Raji (cell line): ENCODE results near the gene MRPL24.

Source experiments
- POLR2A ChIP-seq: IDR thresholded peaks from 2 replicates; pipeline ENCODE4 v1.6.1; 2011; ENCODE audit warnings: low read depth, low read length, control low read depth; ENCODE audit not compliant: insufficient read depth

Gene MRPL24

DNA sequence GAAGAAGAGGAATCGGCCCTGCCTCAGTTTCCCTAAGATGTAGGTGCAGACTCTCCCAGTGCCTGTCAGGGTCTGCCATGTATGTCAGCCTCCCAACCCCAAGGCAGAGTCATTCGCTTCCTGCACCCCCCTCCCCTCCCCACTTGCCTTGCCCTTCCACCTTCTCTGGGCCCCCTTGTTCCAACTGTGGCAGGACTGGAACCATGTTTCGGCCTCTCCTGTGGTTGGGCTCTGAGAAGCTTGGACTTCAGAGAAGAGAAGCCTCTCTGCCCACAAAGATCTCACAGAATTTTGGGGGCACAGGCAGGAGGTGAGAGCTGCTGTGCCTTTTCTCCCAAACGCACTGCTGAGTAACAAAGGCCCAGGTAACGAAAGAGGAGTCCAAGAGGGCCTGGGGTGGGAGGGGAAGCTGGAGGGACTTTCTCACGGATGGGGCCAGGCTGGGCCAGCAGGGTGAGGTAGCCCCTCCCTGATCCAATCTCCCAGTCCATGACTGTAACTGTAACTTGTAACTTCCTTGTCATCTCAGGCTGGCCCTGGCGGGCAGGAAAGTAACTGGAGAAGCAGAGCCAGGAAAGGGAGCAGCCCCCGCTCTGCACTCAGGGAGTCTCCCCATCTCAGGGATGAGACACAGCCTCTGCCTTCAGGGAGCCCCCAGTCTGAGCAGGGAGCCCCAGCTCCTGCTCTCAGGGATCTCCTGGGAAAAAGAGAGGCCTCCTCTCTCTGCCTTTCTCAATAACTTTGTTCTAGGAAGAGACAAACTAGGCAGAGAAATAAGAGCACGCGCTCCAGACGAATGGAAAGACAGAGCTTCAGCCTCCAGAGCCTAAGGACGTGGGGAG lies 46.8 kb downstream of the MRPL24 start:
- no peak for TF ChIP-seq POLR2A

DNA sequence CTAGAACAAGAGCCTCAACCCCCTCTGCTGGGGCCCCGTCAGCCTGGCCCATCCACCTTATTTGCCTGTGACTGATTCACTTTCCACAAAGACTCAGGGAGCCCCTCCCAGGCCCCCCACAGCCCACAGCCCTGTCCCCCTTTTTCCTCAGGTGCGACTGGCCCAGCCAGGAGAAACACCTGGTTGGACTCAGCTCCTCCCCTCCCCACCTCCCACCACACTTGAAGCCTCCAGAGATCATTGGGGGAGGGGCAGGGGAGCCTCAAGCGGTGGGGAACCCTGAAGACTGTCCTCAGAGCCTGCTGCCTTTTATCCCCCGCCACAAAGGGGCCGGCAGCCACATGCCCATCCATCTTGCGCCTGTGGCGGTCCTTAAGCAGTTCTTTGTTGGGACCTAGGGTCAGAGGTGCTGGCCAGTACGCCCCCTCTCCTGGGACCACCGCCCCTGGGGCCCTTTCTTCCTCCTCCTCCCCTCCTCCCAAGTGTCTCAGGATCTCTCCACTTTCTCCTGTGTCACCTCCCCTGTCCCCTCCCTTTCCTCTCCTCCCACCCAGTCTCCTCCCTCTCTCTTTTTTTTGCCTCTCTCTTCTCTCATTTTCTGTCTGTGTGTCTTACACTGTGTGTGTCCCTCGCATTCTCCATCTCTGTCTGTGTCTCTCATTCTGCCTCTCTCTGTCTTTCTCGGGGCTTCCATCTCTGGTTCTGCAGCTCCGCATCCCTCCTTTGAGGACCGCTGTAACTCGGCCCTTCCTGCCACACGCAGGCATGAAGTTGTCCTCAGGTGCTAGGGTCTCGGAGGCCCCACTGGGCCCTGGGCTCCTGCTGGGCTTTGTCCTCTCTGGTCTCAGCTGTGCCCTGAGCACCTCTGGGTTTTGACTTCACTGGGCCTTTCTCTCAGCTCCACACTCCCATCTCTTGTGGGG lies 47.7 kb downstream of the MRPL24 start:
- TF ChIP-seq POLR2A = no peak

DNA sequence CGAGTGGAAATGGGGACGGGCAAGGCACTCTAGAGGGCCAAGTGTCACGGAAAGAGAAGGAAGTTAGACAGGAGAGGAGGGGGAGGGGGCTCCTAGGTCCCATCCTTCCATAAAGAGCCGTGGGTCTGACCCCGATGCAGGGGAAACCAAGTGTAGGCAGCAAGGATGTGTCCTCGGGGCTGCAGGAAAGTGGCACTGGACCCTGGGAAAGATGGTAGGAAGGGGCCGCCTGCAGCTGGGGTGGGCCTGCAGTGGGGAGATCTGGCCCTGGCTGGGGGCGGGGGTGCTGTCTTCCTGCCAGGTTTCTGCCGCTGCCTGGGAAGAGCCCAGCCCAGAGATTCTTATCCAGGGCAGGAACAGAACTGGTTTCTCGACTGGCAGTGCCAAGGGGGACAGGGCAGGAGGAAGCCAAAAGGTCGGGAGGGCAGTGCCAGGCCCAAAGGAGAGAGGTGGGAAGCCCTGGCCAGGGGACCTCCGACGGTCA lies 48.4 kb downstream of the MRPL24 start:
- TF ChIP-seq POLR2A = no peak

DNA sequence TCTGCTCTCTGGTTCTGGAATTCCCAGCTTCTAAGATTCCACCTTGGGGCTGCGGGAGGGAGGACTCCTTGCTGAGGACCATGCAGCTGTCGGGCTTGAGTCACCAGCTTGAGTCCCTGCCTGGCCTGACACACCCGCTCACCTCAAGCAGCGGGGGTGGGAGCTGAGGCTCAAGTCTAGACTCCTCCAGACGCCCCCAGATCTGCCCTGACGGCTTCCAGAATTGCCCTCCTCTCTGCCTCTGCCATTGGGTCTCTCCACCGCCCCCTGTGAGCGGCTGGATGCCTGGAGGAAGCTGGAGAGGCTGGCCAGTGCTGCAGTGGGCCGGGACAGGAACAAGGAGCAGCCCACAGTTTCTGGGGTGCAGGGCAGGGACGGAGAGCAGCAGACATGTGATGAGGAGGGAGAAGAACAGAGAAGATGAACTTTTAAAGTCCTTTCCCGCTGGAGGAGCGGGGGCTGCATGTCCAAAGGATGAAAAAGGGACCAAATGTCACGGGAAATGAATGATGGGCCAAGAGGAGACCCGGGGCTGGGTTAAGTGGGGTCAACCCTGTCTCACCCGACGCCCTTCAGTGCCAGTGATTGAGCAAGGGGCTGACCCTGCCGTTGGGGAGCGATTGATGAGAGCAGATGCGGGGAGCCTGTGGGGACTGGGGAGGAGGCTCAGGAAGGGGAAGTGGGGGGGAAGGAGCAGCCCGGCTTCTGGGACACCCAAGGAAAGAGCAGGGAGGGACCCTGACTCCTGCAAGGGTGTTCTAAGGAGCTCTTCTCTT lies 49.0 kb downstream of the MRPL24 start:
- TF ChIP-seq POLR2A = no peak

DNA sequence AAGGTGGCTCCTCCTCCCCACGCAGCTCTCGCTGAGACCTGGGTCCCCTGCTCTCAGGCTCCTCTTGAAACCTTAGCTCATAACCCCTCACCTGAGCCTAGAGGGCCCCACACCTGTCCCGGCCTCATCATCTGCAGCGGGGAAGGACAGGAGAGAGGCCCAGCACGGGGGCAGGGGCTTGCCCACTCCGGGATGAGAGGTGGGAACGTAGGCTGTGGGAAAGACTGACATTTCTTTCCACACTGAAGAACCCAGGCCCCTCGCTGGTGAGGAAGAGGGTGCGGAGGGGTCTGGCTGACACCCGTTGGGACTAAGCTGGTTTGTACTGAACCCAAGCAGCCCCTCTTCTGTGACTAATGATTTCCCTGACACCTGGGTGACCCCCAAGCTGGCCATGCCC lies 49.7 kb downstream of the MRPL24 start:
- TF ChIP-seq POLR2A = no peak

DNA sequence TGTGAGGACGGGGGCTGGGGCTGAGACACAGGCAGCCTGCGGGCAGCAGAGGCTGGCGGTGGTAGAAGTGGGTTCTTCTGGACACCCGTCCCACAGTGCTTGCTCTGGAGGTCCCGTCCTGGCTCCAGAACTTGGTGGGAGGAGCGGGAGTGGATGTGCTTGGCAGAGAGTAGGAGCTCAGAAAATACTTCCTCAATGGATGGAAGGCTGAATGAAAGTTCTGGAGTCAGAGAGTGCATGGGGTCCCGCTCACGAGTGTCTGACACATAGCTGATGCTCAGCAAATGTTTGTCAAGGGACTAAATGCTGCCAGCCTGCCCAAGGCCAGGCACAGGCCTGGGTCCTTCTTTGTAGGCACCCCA lies 50.2 kb downstream of the MRPL24 start:
- no peak for TF ChIP-seq POLR2A

DNA sequence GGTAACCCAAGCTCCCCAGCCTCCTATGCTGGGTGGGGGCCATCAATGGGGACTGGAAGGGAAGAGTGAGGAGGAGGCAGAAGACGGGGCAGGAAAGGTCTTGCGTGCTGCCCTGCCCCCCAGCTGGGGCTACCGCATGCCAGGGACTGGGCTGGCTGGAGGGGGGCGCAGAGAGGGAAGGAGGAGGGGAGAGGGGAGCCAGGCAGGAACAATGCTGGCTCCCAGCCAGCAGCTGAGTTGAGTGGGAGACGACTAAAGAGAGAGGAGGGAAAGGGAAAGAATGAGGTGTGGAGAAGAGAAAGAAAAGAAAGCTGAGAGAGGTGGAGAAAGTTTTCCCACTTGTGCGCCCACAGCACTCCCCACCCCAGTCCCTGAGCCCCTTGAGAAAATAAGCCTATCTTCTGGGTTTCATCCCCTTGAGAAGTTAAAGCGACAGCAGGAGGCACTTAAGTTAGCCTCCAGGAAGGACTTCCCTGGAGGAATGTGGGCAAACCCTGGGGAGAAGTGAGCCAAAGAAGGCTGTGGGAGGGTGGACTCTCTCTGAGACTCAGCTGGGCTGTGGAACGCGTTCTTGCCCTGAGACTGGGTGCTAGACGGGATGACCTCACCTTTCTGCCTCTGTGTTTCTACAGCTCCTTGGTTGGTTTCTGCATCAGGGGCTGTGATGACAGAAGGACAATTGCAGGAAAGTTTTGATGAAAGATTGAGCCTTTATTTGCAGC lies 50.8 kb downstream of the MRPL24 start:
- TF ChIP-seq POLR2A = no peak

DNA sequence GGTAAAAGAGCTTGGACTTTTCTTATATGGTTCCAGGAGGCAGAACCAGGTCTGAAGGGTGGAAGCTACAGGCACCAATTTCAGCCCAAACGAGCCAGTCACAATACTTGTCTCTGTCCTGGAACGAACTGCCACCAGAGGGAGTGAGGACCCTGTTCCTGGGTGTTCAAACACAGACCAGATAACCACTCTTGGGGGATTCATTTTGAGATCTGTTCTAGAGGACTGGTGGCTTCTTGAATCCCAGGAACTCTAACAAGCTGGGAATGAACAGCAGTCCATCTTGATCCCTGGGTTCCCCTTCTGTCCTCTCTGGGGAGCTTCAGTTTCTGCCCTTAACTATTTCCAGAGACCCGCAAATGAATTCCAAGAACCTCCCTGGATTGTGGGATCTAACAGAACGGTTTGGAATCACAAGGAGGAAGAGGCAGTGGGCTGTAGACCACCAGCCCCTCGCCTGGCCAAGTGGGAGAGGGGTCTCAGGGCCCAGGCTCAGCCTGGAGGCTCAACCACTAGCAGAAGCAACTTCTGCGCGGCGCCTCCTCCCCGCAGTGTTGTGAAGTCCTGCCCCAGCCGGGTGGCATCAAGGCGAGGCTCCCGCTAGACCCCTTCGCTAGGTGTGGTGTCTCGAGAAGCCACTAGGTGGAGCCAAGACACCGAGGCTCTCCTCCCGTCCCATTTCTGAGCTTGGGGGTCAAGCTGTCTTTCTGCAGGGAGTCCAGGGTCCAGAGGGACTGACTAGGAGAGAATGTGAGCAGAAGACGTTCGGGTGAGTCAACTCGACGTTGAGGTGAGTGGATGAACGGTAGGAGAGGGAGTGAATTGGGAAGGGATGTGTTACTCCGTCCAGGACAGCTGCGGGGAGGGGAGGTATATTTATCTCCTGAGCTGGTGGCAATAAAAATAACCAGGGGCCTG lies 51.6 kb downstream of the MRPL24 start:
- TF ChIP-seq POLR2A = no peak
